ENCODE measurements around the gene CALML3. TPM values are rescaled to one million over a fixed set of nuclear protein-coding genes. Genes with fewer than 3 reads are reported as not detected.
A peak's percentile ranks its signal among the peaks of the same experiment; 100 is the strongest.

CALML3 gene
- total and polyA plus RNA-seq, 4 donors = 0.02 to 0.11 (median 0.04) TPM; not detected in 1

- H3K9me3 ChIP-seq (ENCODE audit: control insufficient read depth in 4 of 4, insufficient read depth in 3 of 4, low read length in 3 of 4) = peaks cover 0 to 4% (median 0%) of the 10 kb centered on the region in 4 donors
- DNase-seq (peak in 1 of 3 donors; percentile 7), ATAC-seq (ENCODE audit: insufficient read depth, low FRiP score) (peak; percentile 28)
- peaks cover 0 to 35% (median 30%) of the 10 kb centered on the region in 5 donors for H3K4me1 ChIP-seq (ENCODE audit: control insufficient read depth in 5 of 5, insufficient read depth in 5 of 5, low read length in 5 of 5)
- no peaks in the 10 kb centered on the region for H3K27me3 ChIP-seq (ENCODE audit: control insufficient read depth in 3 of 3, insufficient read depth in 3 of 3, low read length in 2 of 3)
- no peaks in the 10 kb centered on the region for H3K36me3 ChIP-seq (ENCODE audit: control insufficient read depth in 4 of 4, insufficient read depth in 4 of 4, low read length in 4 of 4)
- peak overlapping the region in 1 of 2 donors; percentile 93 for H3K27ac ChIP-seq (ENCODE audit: low read depth in 1 of 2, low read length in 1 of 2)
- no peak overlapping the region for H3K9ac ChIP-seq (ENCODE audit: insufficient read depth in 1 of 2, low read length in 2 of 2)
- H3K4me3 ChIP-seq = no peak overlapping the region
- WGBS, 2 donors = 60 to 77% methylated on average over 7 of the region's 7 CpGs
- no peak for TF ChIP-seq CTCF (IDR thresholded peaks at IDR 0.05; ENCODE audit: control extremely low read depth, extremely low read depth)
These were observed 22.3 kb downstream of the CALML3 start for GRCh38 chr10:5546891-5547680.

GRCh38 chr10:5547681-5547930, 22.8 kb downstream of the CALML3 start:
- peaks cover 0 to 35% (median 30%) of the 10 kb centered on the region in 5 donors for H3K4me1 ChIP-seq (ENCODE audit: control insufficient read depth in 5 of 5, insufficient read depth in 5 of 5, low read length in 5 of 5)
- no peak overlapping the region for H3K4me3 ChIP-seq
- no peaks in the 10 kb centered on the region for H3K27me3 ChIP-seq (ENCODE audit: control insufficient read depth in 3 of 3, insufficient read depth in 3 of 3, low read length in 2 of 3)
- ATAC-seq (ENCODE audit: insufficient read depth, low FRiP score) = no peak
- H3K27ac ChIP-seq (ENCODE audit: low read depth in 1 of 2, low read length in 1 of 2) = peak overlapping the region in 1 of 2 donors; percentile 93
- peak overlapping the region in 1 of 2 donors; percentile 67 for H3K9ac ChIP-seq (ENCODE audit: insufficient read depth in 1 of 2, low read length in 2 of 2)
- no peak for TF ChIP-seq CTCF (IDR thresholded peaks at IDR 0.05; ENCODE audit: control extremely low read depth, extremely low read depth)
- DNase-seq = no peak
- no peaks in the 10 kb centered on the region for H3K36me3 ChIP-seq (ENCODE audit: control insufficient read depth in 4 of 4, insufficient read depth in 4 of 4, low read length in 4 of 4)
- peaks cover 0 to 4% (median 0%) of the 10 kb centered on the region in 4 donors for H3K9me3 ChIP-seq (ENCODE audit: control insufficient read depth in 4 of 4, insufficient read depth in 3 of 4, low read length in 3 of 4)
- WGBS, 2 donors = 22 to 54% methylated on average over 4 of the region's 4 CpGs

- Histone ChIP-seq H3K36me3 (ENCODE audit: control insufficient read depth in 4 of 4, insufficient read depth in 4 of 4, low read length in 4 of 4) (no peaks in the 10 kb centered on the region), H3K4me3 (no peak overlapping the region), H3K4me1 (ENCODE audit: control insufficient read depth in 5 of 5, insufficient read depth in 5 of 5, low read length in 5 of 5) (peaks cover 0 to 37% (median 30%) of the 10 kb centered on the region in 5 donors), H3K9me3 (ENCODE audit: control insufficient read depth in 4 of 4, insufficient read depth in 3 of 4, low read length in 3 of 4) (peaks cover 0 to 4% (median 0%) of the 10 kb centered on the region in 4 donors), H3K9ac (ENCODE audit: insufficient read depth in 1 of 2, low read length in 2 of 2) (peak overlapping the region; percentile 7 to 67), H3K27ac (ENCODE audit: low read depth in 1 of 2, low read length in 1 of 2) (peak overlapping the region in 1 of 2 donors; percentile 93), H3K27me3 (ENCODE audit: control insufficient read depth in 3 of 3, insufficient read depth in 3 of 3, low read length in 2 of 3) (no peaks in the 10 kb centered on the region)
- 24 to 34% methylated on average over 16 of the region's 16 CpGs for WGBS, 2 donors
- ATAC-seq (ENCODE audit: insufficient read depth, low FRiP score) (peak; percentile 35), DNase-seq (peak; percentile 76 to 89 (median 80))
- TF ChIP-seq CTCF (IDR thresholded peaks at IDR 0.05; ENCODE audit: control extremely low read depth, extremely low read depth) = no peak
These were observed 23.3 kb downstream of the CALML3 start for GRCh38 chr10:5547931-5548660.

Data from lung (tissue), 12 donors.